Measurements from ENCODE around the gene NCAM1.

The NCAM1 gene

DNA sequence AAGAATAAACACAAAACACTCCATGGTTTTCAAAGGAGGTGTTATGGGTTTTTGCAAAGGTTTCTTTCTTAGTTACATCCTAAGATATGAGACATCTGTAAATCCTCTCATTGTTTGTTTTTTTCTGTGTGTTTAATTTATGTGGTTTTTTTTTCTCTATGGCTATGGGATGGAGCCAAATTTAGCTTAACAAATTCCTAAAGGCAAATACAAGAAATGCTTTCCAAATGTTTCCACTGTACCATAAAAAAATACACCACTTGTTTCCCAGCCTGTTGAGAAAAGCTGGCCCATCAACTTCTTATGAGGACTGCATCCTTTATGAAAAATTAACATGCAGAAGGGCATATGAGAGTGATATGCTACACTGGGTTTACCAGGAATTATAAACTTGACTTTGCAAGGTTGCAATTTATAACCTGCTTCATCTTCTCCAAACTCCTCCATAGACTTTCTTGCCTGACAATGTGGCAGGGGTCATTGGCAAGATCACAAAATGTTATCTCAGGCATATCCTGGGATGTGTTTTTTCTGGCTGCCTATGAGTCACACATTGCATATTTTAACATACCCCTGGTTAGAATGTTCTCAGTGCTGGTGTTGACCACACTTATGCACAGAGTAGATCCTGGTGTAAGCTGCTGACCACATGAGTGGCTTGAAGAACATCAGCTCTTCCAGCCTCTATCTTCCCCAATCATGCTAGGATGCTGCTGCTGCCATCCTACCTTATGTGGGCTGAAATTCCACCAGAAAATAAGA, 215.6 kb downstream of the NCAM1 start:
- Histone ChIP-seq H3K27ac (ENCODE audit: low read length) (no peak overlapping the region), H3K4me3 (ENCODE audit: low read length) (no peak overlapping the region), H3K79me2 (ENCODE audit: low read length) (no peaks in the 10 kb centered on the region), H3K9me2 (replicated peaks; ENCODE audit: insufficient read depth, low read length) (no peaks in the 10 kb centered on the region), H3K36me3 (replicated peaks; ENCODE audit: insufficient read depth, low read length) (no peaks in the 10 kb centered on the region), H3K27me3 (replicated peaks; ENCODE audit: insufficient read depth, low read length) (no peaks in the 10 kb centered on the region), H3K4me2 (ENCODE audit: low read depth, low read length) (no peak overlapping the region), H4K20me1 (ENCODE audit: insufficient read depth, low read length) (no peaks in the 10 kb centered on the region), H3K4me1 (ENCODE audit: low read length) (peaks cover 27% of the 10 kb centered on the region), H2AFZ (ENCODE audit: low read length) (no peak overlapping the region), H3F3A (ENCODE audit: insufficient read depth, low read length) (peaks cover 16% of the 10 kb centered on the region), H3K9me3 (replicated peaks; ENCODE audit: insufficient read depth, low read length) (no peaks in the 10 kb centered on the region), H3K9ac (ENCODE audit: low read length) (no peak overlapping the region)
- no peak for DNase-seq
- TF ChIP-seq, protein P1, sequence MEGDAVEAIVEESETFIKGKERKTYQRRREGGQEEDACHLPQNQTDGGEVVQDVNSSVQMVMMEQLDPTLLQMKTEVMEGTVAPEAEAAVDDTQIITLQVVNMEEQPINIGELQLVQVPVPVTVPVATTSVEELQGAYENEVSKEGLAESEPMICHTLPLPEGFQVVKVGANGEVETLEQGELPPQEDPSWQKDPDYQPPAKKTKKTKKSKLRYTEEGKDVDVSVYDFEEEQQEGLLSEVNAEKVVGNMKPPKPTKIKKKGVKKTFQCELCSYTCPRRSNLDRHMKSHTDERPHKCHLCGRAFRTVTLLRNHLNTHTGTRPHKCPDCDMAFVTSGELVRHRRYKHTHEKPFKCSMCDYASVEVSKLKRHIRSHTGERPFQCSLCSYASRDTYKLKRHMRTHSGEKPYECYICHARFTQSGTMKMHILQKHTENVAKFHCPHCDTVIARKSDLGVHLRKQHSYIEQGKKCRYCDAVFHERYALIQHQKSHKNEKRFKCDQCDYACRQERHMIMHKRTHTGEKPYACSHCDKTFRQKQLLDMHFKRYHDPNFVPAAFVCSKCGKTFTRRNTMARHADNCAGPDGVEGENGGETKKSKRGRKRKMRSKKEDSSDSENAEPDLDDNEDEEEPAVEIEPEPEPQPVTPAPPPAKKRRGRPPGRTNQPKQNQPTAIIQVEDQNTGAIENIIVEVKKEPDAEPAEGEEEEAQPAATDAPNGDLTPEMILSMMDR (IDR thresholded peaks at IDR 0.05; ENCODE audit: low read length), result no peak
- TF ChIP-seq EZH2 (optimal IDR thresholded peaks at IDR 0.05; ENCODE audit: low read depth, low read length) (no peak), EZH2phosphoT487 (IDR thresholded peaks at IDR 0.05; ENCODE audit: low read length) (no peak)

DNA sequence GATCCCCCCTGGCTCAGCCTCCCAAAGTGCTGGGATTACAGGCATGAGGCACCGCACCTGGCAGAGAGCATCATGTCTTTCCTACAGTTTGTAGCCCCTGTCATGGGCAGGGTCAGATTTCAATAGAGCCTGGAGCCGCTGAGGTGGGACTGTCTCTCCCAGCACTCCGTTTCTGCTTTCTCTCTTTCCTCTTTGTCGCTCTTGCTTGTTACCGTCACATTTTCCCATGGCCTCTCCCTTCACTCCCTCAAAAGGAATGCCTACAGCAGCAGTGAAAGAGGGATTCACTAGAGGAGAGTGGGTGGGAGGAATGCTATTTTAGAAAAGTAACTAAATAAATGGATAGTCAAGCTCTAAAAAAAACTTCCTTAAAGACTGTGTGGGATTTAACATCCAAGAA, 216.5 kb downstream of the NCAM1 start:
- Histone ChIP-seq H3K36me3 (replicated peaks; ENCODE audit: insufficient read depth, low read length) (no peaks in the 10 kb centered on the region), H3F3A (ENCODE audit: insufficient read depth, low read length) (peaks cover 16% of the 10 kb centered on the region), H3K27ac (ENCODE audit: low read length) (no peak overlapping the region), H3K9ac (ENCODE audit: low read length) (no peak overlapping the region), H4K20me1 (ENCODE audit: insufficient read depth, low read length) (no peaks in the 10 kb centered on the region), H3K9me2 (replicated peaks; ENCODE audit: insufficient read depth, low read length) (no peaks in the 10 kb centered on the region), H3K79me2 (ENCODE audit: low read length) (no peaks in the 10 kb centered on the region), H3K27me3 (replicated peaks; ENCODE audit: insufficient read depth, low read length) (no peaks in the 10 kb centered on the region), H3K4me2 (ENCODE audit: low read depth, low read length) (no peak overlapping the region), H3K4me1 (ENCODE audit: low read length) (peaks cover 34% of the 10 kb centered on the region), H3K4me3 (ENCODE audit: low read length) (no peak overlapping the region), H3K9me3 (replicated peaks; ENCODE audit: insufficient read depth, low read length) (no peaks in the 10 kb centered on the region), H2AFZ (ENCODE audit: low read length) (no peak overlapping the region)
- TF ChIP-seq, protein P1 (IDR thresholded peaks at IDR 0.05; ENCODE audit: low read length), result no peak
- no peak for TF ChIP-seq EZH2phosphoT487 (IDR thresholded peaks at IDR 0.05; ENCODE audit: low read length)
- TF ChIP-seq EZH2 (optimal IDR thresholded peaks at IDR 0.05; ENCODE audit: low read depth, low read length), result no peak
- no peak for DNase-seq

DNA sequence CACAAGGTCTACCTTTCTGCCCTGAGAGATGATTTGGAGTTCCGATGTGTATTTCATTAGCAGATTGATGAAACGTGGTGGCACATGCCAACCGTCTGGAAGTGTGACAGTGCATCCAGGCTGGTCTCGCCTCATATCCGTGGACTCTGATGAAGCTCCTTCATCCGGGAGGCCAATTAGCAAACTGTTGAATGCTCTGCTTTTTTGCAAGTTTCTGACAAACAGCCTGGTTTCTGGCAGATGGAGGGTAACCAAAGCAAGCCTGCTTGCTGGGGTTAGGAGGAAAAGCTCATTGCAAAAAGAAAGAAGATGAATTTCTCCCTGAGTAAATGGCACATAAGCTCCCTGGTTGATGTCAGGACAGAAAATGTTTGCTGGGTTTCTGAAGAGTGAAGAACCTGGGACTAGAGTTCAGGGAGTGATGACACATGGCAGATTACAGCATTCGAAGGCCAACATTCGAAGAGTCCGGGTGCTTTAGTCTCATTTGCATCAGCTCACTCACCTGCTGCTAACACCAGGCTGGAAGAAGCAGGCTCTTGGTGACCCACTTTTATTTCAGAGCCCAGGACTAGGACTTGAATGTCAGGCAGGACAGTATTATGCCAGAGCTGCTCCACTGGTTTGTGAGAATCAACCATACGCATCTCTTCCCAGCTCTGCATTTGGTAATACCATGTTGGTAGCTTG, 217.3 kb downstream of the NCAM1 start:
- H4K20me1 ChIP-seq (ENCODE audit: insufficient read depth, low read length), result no peaks in the 10 kb centered on the region

More for the DNA sequence above, 217.3 kb downstream of the NCAM1 start:
- Histone ChIP-seq H3K9me2 (replicated peaks; ENCODE audit: insufficient read depth, low read length) (no peaks in the 10 kb centered on the region), H3F3A (ENCODE audit: insufficient read depth, low read length) (peaks cover 16% of the 10 kb centered on the region), H3K27me3 (replicated peaks; ENCODE audit: insufficient read depth, low read length) (no peaks in the 10 kb centered on the region), H3K9ac (ENCODE audit: low read length) (no peak overlapping the region), H3K4me1 (ENCODE audit: low read length) (peaks cover 34% of the 10 kb centered on the region), H3K4me2 (ENCODE audit: low read depth, low read length) (no peak overlapping the region), H3K27ac (ENCODE audit: low read length) (no peak overlapping the region), H2AFZ (ENCODE audit: low read length) (no peak overlapping the region), H3K4me3 (ENCODE audit: low read length) (no peak overlapping the region), H3K79me2 (ENCODE audit: low read length) (no peaks in the 10 kb centered on the region), H3K36me3 (replicated peaks; ENCODE audit: insufficient read depth, low read length) (no peaks in the 10 kb centered on the region), H3K9me3 (replicated peaks; ENCODE audit: insufficient read depth, low read length) (no peaks in the 10 kb centered on the region)
- no peak for DNase-seq
- TF ChIP-seq, protein P1 (IDR thresholded peaks at IDR 0.05; ENCODE audit: low read length), result no peak
- TF ChIP-seq EZH2 (optimal IDR thresholded peaks at IDR 0.05; ENCODE audit: low read depth, low read length), result no peak
- no peak for TF ChIP-seq EZH2phosphoT487 (IDR thresholded peaks at IDR 0.05; ENCODE audit: low read length)
